SK-N-MC (cell line): ENCODE measurements around the gene CCL11.

ENCODE experiments used
- EZH2 ChIP-seq: fragments of 200-600 bp; sonication (generic); IDR thresholded peaks from one replicate; pipeline ENCODE4 v1.6.1; 2017; ENCODE audit warnings: antibody characterized with exemption
- POLR2AphosphoS5 ChIP-seq: IDR thresholded peaks from 2 replicates; pipeline ENCODE4 v1.6.1; 2012; ENCODE audit warnings: mild to moderate bottlenecking, low read depth, low read length, borderline replicate concordance

DNA sequence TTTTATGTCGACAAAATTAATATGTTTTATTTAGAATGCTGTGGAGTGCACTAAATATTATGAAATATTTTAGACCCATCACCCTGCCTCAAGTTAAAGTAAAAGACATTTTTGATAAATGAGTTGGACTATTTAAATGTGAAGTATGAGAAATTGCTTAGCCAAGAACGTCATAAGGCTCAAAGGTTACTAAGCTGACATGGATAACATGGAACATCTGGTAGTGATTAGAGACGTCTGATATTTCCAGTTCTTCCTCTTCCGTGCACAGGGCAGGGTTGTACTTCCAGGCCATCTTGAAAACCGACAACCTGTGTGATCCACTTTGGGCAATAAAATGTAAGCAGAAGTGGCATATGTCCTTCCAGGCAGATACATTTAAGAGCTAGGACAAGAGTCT is 26.5 kb downstream of the CCL11 start:
- TF ChIP-seq POLR2AphosphoS5 (no peak), EZH2 (no peak)
